HTERT RPE-1 (cell line): ENCODE results near the gene CDC27.
"Not testable (repeated sequence)": the region's sequence is repeated elsewhere in the genome, so short reads cannot be mapped to it uniquely, and the experiment has no call there.

Source experiments
- in situ Hi-C: fragments of 300-500 bp; cut with MboI; formaldehyde crosslinking; loops from 4 replicates; pipeline ENCODE4 v1.14.3; 2020; ENCODE audit warnings: low sequenced_read_pairs

The CDC27 gene

DNA sequence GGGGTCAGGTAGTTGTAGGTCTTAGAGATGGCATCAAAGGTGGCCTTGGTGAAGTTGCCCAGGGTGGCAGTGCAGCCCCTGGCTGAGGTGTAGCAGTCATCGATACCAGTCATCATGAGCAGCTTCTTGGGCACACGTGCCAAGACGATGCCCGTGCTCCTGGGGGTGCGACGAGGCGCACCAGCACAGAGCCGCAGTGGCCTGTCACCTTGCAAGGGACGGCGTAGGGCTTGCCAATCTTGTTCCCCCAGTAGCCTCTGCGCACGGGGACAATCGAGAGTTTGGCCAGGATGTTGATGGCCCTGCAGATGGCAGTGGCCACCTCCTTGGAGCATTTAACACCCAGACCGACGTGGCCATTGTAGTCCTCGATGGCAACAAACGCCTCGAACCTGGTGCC lies 29.8 kb downstream of the CDC27 start:
- in situ Hi-C loops: no loop called here

DNA sequence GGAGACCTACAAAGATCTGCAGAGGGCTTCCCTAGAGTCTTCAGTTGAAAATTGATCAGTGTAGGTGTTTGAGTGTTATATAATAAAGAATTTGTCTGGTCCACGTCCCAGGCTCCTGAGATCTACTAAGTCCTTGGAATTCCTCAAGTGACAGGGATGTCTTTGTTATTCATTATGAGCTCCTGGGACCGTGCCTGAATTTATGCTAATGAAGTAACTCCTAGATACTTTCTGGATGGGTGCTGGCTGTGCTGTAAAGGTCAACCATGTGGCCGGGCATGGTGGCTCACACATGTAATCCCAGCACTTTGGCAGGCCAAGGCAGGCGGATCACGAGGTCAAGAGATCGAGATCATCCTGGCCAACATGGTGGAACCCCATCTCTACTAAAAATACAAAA lies 43.7 kb downstream of the CDC27 start:
- in situ Hi-C loops: no loop called here

DNA sequence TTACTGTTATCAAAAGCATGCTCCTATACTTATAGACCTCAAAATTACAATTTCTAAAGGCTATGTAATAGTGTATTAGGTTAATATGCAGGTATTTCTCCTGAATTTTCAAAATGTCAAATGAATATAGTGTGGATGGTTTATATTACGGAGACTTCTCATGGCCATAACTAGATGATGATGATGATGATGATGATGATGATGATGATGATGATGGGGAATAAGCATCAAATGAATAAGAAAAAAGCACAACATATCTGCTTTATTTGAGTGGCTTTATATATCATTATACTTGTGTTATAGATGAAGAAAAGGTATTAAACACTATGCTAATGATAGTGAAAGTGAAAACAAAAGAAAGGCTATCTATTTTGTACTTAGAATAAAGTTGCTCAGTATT lies 53.9 kb downstream of the CDC27 start:
- in situ Hi-C loops: no loop called here

DNA sequence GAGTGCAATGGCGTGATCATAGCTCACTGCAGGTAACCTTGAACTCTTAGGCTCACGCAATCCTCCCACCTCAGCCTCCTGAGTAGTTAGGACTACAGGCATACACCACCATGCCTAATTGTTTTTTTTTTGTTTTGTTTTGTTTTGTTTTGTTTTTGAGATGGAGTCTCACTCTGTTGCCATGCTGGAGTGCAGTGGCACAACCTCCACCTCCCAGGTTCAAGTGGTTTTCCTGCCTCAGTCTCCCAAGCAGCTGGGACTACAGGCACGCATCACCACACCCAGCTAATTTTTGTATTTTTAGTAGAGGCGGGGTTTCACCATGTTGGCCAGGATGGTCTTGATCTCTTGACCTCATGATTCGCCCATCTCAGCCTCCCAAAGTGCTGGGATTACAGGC lies 54.7 kb downstream of the CDC27 start:
- in situ Hi-C loops: not testable (repeated sequence)

DNA sequence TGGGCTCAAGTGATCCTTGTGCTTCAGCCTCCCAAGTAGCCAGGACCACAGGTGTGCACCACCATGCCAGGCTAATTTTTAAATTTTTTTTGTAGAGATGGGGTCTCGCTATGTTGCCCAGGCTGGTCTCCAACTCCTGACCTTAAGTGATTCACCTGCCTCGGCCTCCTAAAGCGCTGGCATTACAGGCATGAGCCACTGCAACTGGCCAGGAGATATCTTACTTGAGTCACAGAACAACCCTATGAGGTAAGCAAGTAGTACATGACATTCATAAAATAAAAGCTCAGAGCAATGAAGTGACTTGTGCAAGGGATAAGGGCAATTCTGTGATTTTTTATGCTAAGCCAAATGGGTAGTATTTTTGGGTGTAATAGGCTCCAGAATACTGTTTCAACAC lies 57.3 kb downstream of the CDC27 start:
- in situ Hi-C loops: no loop called here

DNA sequence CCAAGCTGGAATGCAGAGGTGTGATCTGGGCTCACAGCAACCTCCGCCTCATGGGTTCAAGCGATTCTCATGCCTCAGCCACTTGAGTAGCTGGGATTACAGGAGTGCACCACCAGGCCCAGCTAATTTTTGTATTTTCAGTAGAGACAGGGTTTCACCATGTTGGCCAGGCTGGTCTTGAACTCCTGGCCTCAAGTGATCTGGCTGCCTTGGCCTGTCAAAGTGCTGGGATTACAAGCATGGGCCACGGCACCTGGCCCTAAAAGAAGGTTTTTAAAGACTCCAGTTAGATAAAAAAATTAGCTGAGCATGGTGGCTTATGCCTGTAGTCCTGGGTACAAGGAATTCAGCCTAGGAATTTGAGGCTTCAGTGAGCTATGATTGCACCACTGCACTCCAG lies 62.3 kb downstream of the CDC27 start:
- in situ Hi-C loops: not testable (repeated sequence)

DNA sequence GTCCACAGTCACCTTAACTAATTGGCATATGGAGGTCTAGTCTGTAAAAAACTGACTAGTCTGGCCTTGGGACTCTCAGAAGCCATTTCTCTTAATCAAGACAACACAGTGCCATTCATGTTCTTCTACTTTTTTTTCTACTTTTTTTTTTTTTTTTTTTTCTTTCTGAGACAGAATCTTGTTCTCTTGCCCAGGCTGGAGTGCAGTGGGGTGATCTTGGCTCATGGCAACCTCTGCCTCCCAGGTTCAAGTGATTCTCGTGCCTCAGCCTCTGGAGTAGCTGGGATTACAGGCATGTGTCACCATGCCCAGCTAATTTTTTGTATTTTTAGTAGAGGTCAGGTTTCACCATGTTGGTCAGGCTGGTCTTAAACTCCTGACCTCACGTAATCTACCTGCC lies 65.8 kb downstream of the CDC27 start:
- in situ Hi-C loops: not testable (repeated sequence)

DNA sequence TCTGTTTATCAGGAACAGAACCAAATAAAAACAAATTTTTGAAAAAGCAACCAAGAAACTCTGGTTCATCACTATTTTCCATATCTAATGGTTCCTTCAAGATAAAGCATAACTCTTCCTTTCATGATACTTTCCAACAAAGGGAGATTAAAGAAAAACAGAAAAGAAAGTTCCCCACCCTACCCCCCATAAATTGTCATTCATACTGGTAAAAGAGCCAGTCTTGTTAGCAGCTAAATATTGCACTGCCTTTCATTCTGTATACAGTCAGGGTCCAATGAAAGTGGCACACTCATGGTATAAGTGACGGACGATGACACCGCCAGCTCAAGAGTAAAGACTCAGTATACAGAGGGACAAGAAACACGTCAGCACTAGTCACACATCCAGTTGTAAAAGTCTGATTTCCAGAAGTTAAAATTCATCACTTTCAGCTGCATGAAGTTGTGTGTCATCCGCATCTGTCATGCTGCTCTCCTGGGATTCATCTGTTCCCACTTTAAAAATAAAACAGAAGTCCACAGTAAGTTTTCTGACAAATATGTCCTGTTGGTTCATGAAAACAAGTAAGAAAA lies 68.5 kb downstream of the CDC27 start:
- in situ Hi-C loops: no loop called here

DNA sequence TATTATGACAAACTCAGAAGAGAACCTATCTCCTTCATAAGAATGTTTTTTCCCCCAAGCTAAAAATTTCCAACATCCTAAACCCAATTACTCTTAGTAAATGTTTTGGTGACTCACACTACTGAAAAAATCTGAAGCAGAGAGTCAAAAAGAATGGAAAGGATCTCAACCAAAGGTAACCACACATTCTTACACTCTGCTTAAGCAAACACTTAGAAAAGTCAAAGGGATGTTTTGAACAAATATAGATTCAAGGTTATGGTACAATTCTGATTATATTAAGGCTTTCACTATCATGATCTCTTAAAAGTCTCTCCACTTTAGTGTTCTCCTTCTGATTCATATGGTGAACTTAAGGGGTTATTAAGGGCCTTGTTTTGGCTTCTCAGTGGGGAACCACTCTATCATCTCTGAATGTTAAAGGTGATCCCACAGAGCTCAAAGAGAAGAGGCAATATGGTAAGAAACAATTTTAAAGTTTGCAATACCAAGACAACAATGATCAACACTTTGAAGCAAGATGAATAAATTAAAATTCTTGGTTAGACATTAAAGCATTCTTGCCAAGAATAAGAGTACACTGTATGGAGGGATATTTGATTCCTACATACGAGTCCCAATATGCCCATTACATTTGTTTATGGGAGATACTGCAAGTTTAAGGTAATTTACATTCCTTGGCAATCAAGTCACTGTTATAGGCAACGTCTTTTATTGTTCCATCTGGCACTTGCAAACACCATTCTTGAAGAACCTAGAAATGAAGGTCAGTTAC lies 69.2 kb downstream of the CDC27 start:
- in situ Hi-C loops: no loop called here

DNA sequence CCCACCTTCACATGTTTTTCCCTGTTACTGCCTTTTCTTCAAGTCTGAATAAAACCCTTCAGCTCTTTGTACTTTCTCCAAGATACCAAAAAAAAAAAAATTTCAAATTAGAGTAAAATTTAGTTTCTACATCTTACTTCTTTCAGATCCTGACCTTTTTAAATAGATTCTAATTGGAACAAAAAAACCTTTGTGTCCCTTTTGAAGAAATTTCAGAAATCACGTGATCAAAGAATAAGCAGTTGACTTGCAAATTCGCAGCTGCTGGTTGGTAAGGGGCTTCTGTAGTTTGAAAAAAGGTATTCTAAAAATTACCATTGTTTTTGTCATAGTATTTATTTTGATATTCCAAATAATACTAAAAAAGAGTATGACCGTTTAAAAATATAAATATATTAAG lies 71.7 kb downstream of the CDC27 start:
- in situ Hi-C loops: no loop called here

DNA sequence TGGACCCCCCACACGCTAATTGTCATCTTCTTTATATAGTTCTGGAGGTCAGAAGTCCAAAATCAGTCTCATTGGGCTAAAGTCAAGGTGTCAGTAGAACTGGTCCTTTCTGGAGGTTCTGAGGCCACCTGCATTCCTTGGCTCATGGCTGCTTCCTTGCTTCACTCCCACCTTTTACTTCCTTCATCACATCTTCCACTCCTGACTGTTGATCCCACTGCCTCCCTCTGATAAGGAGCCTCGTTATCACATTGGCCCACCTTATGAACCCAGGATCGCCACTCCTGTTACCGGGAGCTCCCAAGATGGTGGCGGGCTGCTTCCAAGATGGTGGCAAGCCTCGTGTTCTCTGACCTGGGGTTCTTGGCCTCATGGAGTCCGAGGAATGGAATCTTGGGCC lies 83.0 kb downstream of the CDC27 start:
- in situ Hi-C loops: no loop called here

DNA sequence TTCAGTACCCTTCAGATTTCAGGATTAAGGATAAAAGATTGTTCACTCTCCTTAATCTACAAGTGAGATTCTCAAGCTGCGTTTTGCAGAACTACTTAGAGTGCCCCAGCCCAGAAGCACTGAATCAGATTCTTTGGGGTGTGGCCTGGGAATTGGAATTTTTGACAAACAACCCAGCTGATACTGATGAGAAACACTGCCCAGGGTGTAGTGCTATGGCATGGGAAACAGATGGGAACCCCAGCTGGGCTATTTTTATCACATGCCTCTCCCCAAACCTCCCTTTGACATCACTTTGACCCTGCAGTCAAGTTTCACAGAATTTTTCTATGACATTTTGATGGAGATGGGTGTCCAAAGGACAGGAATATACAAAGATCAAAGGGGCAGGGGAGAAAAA lies 83.8 kb downstream of the CDC27 start:
- in situ Hi-C loops: not testable (repeated sequence)

DNA sequence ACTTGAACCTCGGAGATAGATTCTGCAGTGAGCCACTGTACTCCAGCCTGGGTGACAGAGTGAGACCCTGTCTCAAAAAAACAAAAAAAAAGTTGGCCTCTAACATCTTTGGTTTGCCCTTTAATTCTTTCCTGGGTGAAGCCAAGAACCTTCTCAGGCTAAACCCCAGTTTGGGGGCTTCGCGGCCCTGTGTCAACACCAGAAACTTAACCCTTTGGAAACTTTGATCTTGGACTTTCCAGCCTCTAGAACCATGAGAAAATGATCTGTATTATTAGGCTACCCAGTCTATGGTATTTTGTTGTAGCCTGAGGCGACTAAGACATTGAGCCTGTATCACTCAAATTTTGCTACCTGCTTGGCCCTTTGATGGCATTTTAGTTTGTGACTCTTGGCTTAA lies 86.2 kb downstream of the CDC27 start:
- in situ Hi-C loops: no loop called here

DNA sequence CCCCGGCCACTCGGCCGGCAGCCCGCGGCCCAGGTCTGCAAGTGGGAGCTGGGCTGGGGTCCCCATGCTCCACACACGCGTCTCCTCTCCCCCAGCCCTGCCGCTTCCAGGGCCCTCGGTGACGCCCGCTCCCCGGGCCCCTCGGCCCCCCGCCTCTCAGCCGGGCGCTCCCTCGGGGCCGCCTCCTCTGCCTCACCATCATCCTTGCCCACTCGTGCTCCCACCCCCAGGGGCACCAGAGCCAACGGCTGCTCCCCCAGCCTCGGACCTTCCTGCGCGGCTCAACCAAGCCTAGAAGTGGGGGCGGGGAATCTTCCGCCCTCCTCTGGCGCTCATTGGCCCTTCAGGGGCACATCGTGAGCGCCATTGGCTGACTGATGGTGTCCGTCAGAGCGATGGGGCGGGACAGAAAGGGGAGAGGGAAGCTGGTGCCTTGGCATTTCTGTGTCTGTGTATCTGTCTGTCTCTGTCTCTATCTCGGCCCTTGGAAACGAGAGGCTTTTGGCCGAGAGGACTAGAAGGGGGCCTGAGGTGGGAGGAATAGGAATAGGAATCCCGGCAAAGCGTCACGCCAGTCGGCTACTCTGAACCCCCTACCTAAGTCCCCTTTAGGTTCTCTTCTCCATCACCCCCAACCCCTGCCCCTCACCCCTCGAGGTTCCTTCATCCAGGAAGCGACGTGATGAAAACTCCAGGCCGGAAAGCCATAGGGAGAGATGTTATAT lies 88.9 kb downstream of the CDC27 start:
- in situ Hi-C loops: no loop called here

DNA sequence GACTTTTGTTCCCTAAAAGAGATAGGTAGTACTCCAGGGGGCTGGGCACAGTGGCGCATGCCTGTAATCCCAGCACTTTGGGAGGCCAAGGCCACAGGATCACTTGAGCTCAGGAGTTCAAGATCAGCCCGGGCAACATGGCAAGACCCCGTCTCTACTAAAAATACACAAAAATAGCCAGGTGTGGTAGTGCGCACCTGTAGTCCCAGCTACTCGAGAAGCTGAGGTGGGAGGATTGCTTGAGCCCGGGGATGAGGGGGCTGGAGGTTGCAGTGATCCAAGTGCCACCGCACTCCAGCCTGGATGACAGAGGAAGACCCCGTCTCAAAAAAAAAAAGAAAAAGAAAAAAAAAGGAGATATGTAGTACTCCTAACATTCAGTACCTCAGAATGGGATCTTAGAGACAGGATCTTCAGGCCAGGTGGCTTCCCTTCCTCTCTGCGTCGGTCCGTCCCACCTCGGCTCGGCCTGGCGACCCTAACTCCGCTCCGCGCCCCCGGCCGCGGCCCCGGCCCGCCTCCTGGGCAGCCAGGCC lies 89.6 kb downstream of the CDC27 start:
- in situ Hi-C loops: no loop called here

DNA sequence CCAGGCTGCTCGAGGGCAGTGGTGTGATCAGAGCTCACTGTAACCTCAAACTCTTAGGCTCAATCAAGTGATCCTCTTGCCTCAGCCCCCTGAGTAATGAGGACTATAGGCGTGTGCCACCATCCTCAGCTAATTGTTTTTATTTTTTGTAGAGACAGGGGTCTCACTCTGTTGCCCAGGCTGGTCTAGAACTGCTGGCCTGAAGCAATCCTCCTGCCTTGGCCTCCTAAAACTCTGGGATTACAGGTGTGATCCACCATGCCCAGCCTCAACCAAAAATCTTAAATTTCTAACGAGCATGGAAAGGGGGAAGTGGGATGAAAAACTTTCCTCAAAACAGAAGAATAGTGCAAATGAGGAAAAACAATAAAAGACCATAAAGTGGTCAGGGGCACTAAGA lies 92.8 kb downstream of the CDC27 start:
- in situ Hi-C loops: no loop called here

DNA sequence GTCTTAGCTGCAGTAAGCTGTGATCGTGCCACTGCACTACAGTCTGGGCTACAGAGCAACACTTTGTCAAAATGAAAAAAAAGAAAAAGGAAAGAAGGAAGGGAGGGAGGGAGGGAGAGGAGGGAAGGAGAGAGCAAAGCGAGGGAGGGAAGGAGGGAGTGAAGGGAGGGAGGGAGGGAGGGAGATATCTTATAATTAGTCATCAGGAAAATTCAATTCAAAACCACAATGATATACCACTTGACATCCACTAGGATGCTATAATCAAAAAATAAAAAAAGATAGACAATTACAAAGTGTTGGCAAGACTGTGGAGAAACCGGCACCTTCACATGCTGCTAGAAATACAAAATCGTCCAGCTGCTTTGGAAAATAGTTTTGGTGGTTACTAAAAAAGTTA lies 93.8 kb downstream of the CDC27 start:
- in situ Hi-C loops: no loop called here

DNA sequence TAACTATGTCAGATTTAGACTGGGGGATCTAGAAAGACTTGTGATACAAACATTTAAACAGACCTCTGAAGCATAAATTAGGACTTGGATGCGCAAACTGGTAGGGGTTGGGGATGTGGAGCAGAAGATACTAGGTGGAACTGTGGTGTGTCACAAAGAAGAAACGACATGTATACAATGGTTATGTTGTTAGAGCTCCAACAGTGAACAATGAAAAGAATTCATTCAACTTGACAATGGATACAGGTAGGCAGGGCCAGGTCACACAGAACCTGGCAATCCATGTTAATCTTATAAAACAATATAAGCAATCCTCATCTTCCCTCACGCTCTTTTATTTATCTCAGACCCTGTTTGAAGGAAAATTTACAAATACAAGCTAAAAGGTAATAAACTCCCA lies 102.0 kb downstream of the CDC27 start:
- in situ Hi-C loops: no loop called here

DNA sequence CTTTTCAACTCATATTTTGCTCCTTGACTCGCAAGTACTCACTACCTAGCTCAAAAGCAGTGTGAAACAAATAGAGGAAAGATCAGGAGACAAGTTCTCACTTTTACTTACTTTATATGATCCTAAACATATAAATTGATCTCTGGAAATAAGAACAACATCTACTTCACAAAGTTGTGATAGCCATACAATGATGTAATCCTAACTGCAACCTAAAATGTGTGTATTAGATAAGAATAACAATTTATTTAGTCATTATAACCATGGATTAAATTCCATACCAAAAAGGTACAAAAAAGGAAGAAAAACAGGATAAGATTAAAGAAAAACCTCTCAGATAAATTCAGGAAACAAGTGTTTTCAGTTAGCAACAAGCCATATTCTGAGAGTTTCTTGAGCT lies 103.4 kb downstream of the CDC27 start:
- in situ Hi-C loops: no loop called here

DNA sequence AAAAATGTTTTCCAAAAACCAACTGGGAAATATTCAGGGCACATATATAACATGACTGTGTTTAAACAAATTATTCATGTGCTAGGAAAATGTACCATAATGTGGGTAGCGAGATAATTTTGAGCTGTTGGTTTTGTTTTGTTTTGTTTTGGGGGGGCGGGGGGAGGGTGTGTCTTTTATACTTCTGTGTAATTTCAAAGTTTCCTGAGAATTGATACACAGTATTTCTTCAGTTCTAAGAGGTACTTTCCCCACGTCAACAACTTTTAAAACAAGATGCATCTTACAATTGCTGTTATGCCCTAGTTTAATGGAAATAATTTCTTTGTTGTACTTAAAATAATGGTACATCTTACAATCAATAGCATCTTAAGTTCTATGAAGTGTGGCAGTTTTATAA lies 110.3 kb downstream of the CDC27 start:
- in situ Hi-C loops: no loop called here

DNA sequence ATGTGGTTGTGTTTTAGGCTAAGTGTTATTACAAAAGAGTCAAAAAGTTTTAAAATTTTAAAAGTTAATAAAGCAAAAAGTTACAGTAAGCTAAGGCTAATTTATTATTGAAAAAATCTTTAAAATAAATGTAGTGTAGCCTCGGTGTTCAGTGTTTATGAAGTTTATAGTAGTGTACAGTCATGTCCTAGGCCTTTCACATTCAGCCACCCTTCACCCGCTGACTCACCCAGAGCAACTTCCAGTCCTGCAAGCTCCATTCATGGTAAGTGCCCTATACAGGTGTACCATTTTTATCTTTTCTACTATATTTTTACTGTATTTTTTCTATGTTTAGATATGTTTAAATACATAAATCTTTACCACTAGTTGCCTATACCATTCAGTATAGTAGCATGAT lies 111.5 kb downstream of the CDC27 start:
- in situ Hi-C loops: no loop called here

DNA sequence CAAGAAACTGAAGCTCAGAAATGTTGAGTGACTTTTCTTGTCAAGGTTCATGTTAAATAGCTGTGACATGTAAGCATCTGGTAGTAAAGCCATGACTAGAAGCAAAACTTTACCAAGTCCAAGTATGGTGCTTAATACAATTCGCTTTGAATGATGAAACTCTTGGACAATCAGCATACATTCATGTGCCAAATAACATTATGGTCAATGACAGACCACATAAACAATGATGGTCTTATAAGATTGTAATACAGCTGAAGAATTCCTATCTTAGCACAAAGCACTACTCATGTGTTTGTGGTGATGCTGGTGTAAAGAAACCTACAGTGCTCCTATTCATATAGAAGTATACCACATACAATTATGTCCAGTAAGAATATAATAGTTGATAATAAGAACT lies 112.9 kb downstream of the CDC27 start:
- in situ Hi-C loops: no loop called here
